MM.1S (cell line): Measurements from ENCODE around the gene ESRRB.

Experiments
- CTCF ChIP-seq: fragments of 300-600 bp; sonication (generic); IDR thresholded peaks from 2 replicates; pipeline ENCODE4 v1.5.1; 2016; ENCODE audit warnings: antibody characterized with exemption, low read length, mixed read lengths
- EZH2 ChIP-seq: fragments of 300-600 bp; sonication (generic); optimal IDR thresholded peaks from 2 replicates; pipeline ENCODE3; 2017; ENCODE audit warnings: low read depth, mild to moderate bottlenecking, antibody characterized with exemption, low read length, mixed read lengths

GRCh38 chr14:76354310-76354709 is 21.6 kb upstream of the ESRRB start:
- TF ChIP-seq CTCF (no peak), EZH2 (no peak)
